ENCODE data around the gene CLEC18B.
A peak's percentile ranks its signal among the peaks of the same experiment; 100 is the strongest.
"Not testable (repeated sequence)": the region's sequence is repeated elsewhere in the genome, so short reads cannot be mapped to it uniquely, and the experiment has no call there.

The CLEC18B gene

GRCh38 chr16:74443624-74444346 is 22.5 kb upstream of the CLEC18B start:
- not testable (repeated sequence) for DNase-seq (ENCODE audit: low spot score)

- DNase-seq (ENCODE audit: low spot score): no peak
Measured at GRCh38 chr16:74439685-74440084, 18.4 kb upstream of the CLEC18B start.

GRCh38 chr16:74438492-74438979 is 17.3 kb upstream of the CLEC18B start:
- no peak for DNase-seq (ENCODE audit: low spot score)

GRCh38 chr16:74431516-74431915 is 10.2 kb upstream of the CLEC18B start:
- no peak for DNase-seq (ENCODE audit: low spot score)

- peak; percentile 45 for DNase-seq (ENCODE audit: low spot score)
Measured at GRCh38 chr16:74430036-74430712, 8.9 kb upstream of the CLEC18B start.

GRCh38 chr16:74428493-74428892 is 7.2 kb upstream of the CLEC18B start:
- DNase-seq (ENCODE audit: low spot score): not testable (repeated sequence)

- not testable (repeated sequence) for DNase-seq (ENCODE audit: low spot score)
Measured at GRCh38 chr16:74425751-74426150, 4.5 kb upstream of the CLEC18B start.

GRCh38 chr16:74423721-74424120 is 2.4 kb upstream of the CLEC18B start:
- not testable (repeated sequence) for DNase-seq (ENCODE audit: low spot score)

GRCh38 chr16:74422086-74422485 is 808 bp upstream of the CLEC18B start:
- DNase-seq (ENCODE audit: low spot score): not testable (repeated sequence)

GRCh38 chr16:74421482-74421785 is 156 bp upstream of the CLEC18B start:
- not testable (repeated sequence) for DNase-seq (ENCODE audit: low spot score)

GRCh38 chr16:74419811-74420210 is 1.5 kb downstream of the CLEC18B start:
- DNase-seq (ENCODE audit: low spot score): not testable (repeated sequence)

GRCh38 chr16:74417897-74418296 is 3.4 kb downstream of the CLEC18B start:
- not testable (repeated sequence) for DNase-seq (ENCODE audit: low spot score)

- DNase-seq (ENCODE audit: low spot score): not testable (repeated sequence)
Measured at GRCh38 chr16:74413920-74414319, 7.4 kb downstream of the CLEC18B start.

GRCh38 chr16:74413485-74413884 is 7.8 kb downstream of the CLEC18B start:
- DNase-seq (ENCODE audit: low spot score): not testable (repeated sequence)

GRCh38 chr16:74412775-74413390 is 8.4 kb downstream of the CLEC18B start:
- not testable (repeated sequence) for DNase-seq (ENCODE audit: low spot score)

GRCh38 chr16:74412138-74412774 is 9.0 kb downstream of the CLEC18B start:
- not testable (repeated sequence) for DNase-seq (ENCODE audit: low spot score)

- not testable (repeated sequence) for DNase-seq (ENCODE audit: low spot score)
Measured at GRCh38 chr16:74410981-74411380, 10.3 kb downstream of the CLEC18B start.

- not testable (repeated sequence) for DNase-seq (ENCODE audit: low spot score)
Measured at GRCh38 chr16:74410057-74410957, 11.0 kb downstream of the CLEC18B start.

GRCh38 chr16:74409185-74409981 is 11.9 kb downstream of the CLEC18B start:
- not testable (repeated sequence) for DNase-seq (ENCODE audit: low spot score)

- not testable (repeated sequence) for DNase-seq (ENCODE audit: low spot score)
Measured at GRCh38 chr16:74407362-74407705, 13.9 kb downstream of the CLEC18B start.

Measured in kidney tubule cell (primary cell).